Measurements from ENCODE around the gene ALKAL2. TPM values are rescaled to one million over a fixed set of nuclear protein-coding genes. Genes with fewer than 3 reads are reported as not detected.

The ALKAL2 gene
- total and polyA plus RNA-seq, 9 donors = 1.1 to 3.1 (median 1.7) TPM

GRCh38 chr2:283996-284794 is 3.7 kb downstream of the ALKAL2 start:
- Histone ChIP-seq H3K27ac (ENCODE audit: low read length) (no peak overlapping the region), H3K4me3 (ENCODE audit: low read length) (no peak overlapping the region), H3K4me1 (ENCODE audit: control insufficient read depth, insufficient read depth, low read length) (peaks cover 8% of the 10 kb centered on the region), H3K27me3 (ENCODE audit: control insufficient read depth, insufficient read depth, low read length) (peaks cover 21% of the 10 kb centered on the region), H3K36me3 (ENCODE audit: control insufficient read depth, insufficient read depth, low read length) (peaks cover 35% of the 10 kb centered on the region), H3K9me3 (replicated peaks; ENCODE audit: control insufficient read depth, low read depth, low read length) (no peaks in the 10 kb centered on the region)
- 89% methylated on average over 2 of the region's 4 CpGs for WGBS (ENCODE audit: insufficient coverage)
- no peak for DNase-seq

GRCh38 chr2:282371-283263 is 5.3 kb downstream of the ALKAL2 start:
- Histone ChIP-seq H3K27me3 (ENCODE audit: control insufficient read depth, insufficient read depth, low read length) (peaks cover 15% of the 10 kb centered on the region), H3K27ac (ENCODE audit: low read length) (no peak overlapping the region), H3K9me3 (replicated peaks; ENCODE audit: control insufficient read depth, low read depth, low read length) (no peaks in the 10 kb centered on the region), H3K36me3 (ENCODE audit: control insufficient read depth, insufficient read depth, low read length) (peaks cover 41% of the 10 kb centered on the region), H3K4me3 (ENCODE audit: low read length) (no peak overlapping the region), H3K4me1 (ENCODE audit: control insufficient read depth, insufficient read depth, low read length) (peaks cover 4% of the 10 kb centered on the region)
- over 99% methylated on average over 9 of the region's 12 CpGs for WGBS (ENCODE audit: insufficient coverage)
- no peak for DNase-seq

- H3K4me3 ChIP-seq (ENCODE audit: low read length) = no peak overlapping the region
- no peaks in the 10 kb centered on the region for H3K9me3 ChIP-seq (replicated peaks; ENCODE audit: control insufficient read depth, low read depth, low read length)
- H3K27ac ChIP-seq (ENCODE audit: low read length) = no peak overlapping the region
- no peak for DNase-seq
- peaks cover 7% of the 10 kb centered on the region for H3K27me3 ChIP-seq (ENCODE audit: control insufficient read depth, insufficient read depth, low read length)
- H3K36me3 ChIP-seq (ENCODE audit: control insufficient read depth, insufficient read depth, low read length) = peaks cover 48% of the 10 kb centered on the region
- 92% methylated on average over 6 of the region's 9 CpGs for WGBS (ENCODE audit: insufficient coverage)
- no peaks in the 10 kb centered on the region for H3K4me1 ChIP-seq (ENCODE audit: control insufficient read depth, insufficient read depth, low read length)
Measured at GRCh38 chr2:281381-281780, 6.5 kb downstream of the ALKAL2 start.

GRCh38 chr2:280650-281110 is 7.2 kb downstream of the ALKAL2 start:
- no peak overlapping the region for H3K4me3 ChIP-seq (ENCODE audit: low read length)
- DNase-seq = no peak
- H3K27me3 ChIP-seq (ENCODE audit: control insufficient read depth, insufficient read depth, low read length) = peaks cover 3% of the 10 kb centered on the region
- WGBS (ENCODE audit: insufficient coverage) = 79% methylated on average over 7 of the region's 7 CpGs
- H3K36me3 ChIP-seq (ENCODE audit: control insufficient read depth, insufficient read depth, low read length) = peaks cover 53% of the 10 kb centered on the region
- no peaks in the 10 kb centered on the region for H3K4me1 ChIP-seq (ENCODE audit: control insufficient read depth, insufficient read depth, low read length)
- no peak overlapping the region for H3K27ac ChIP-seq (ENCODE audit: low read length)
- no peaks in the 10 kb centered on the region for H3K9me3 ChIP-seq (replicated peaks; ENCODE audit: control insufficient read depth, low read depth, low read length)

- Histone ChIP-seq H3K36me3 (ENCODE audit: control insufficient read depth, insufficient read depth, low read length) (peaks cover 53% of the 10 kb centered on the region), H3K4me1 (ENCODE audit: control insufficient read depth, insufficient read depth, low read length) (no peaks in the 10 kb centered on the region), H3K4me3 (ENCODE audit: low read length) (no peak overlapping the region), H3K27ac (ENCODE audit: low read length) (no peak overlapping the region), H3K9me3 (replicated peaks; ENCODE audit: control insufficient read depth, low read depth, low read length) (no peaks in the 10 kb centered on the region), H3K27me3 (ENCODE audit: control insufficient read depth, insufficient read depth, low read length) (peaks cover 3% of the 10 kb centered on the region)
- no CpG with 5 or more reads among the region's 4 CpGs for WGBS (ENCODE audit: insufficient coverage)
- no peak for DNase-seq
Measured at GRCh38 chr2:279956-280649, 7.8 kb downstream of the ALKAL2 start.

DNA sequence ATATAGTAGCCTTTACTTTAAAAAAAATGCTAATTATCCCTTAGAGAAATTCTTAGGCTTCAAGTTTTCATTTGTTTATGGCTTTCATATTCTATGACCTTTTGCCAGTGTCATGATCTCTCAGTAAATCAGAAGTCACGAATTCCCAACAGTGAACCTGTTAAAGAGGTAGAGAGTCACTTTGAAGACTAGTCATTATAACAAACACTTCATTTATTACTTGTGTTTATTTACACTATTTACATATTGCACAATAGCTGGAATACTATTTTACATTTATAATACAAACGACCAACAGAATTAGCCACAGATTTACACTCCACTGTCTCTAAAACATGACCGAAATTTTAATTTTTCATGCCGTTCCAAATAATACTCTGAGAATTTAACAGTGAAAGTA is 8.5 kb downstream of the ALKAL2 start:
- no peak for DNase-seq
- no CpG with 5 or more reads among the region's 4 CpGs for WGBS (ENCODE audit: insufficient coverage)
- Histone ChIP-seq H3K36me3 (ENCODE audit: control insufficient read depth, insufficient read depth, low read length) (peaks cover 55% of the 10 kb centered on the region), H3K27ac (ENCODE audit: low read length) (no peak overlapping the region), H3K9me3 (replicated peaks; ENCODE audit: control insufficient read depth, low read depth, low read length) (no peaks in the 10 kb centered on the region), H3K4me3 (ENCODE audit: low read length) (no peak overlapping the region), H3K27me3 (ENCODE audit: control insufficient read depth, insufficient read depth, low read length) (no peaks in the 10 kb centered on the region), H3K4me1 (ENCODE audit: control insufficient read depth, insufficient read depth, low read length) (no peaks in the 10 kb centered on the region)

GRCh38 chr2:278927-279320 is 9.0 kb downstream of the ALKAL2 start:
- Histone ChIP-seq H3K9me3 (replicated peaks; ENCODE audit: control insufficient read depth, low read depth, low read length) (no peaks in the 10 kb centered on the region), H3K27ac (ENCODE audit: low read length) (no peak overlapping the region), H3K4me3 (ENCODE audit: low read length) (no peak overlapping the region), H3K27me3 (ENCODE audit: control insufficient read depth, insufficient read depth, low read length) (no peaks in the 10 kb centered on the region), H3K36me3 (ENCODE audit: control insufficient read depth, insufficient read depth, low read length) (peaks cover 52% of the 10 kb centered on the region), H3K4me1 (ENCODE audit: control insufficient read depth, insufficient read depth, low read length) (no peaks in the 10 kb centered on the region)
- no peak for DNase-seq
- WGBS (ENCODE audit: insufficient coverage) = no CpG with 5 or more reads among the region's 4 CpGs

DNA sequence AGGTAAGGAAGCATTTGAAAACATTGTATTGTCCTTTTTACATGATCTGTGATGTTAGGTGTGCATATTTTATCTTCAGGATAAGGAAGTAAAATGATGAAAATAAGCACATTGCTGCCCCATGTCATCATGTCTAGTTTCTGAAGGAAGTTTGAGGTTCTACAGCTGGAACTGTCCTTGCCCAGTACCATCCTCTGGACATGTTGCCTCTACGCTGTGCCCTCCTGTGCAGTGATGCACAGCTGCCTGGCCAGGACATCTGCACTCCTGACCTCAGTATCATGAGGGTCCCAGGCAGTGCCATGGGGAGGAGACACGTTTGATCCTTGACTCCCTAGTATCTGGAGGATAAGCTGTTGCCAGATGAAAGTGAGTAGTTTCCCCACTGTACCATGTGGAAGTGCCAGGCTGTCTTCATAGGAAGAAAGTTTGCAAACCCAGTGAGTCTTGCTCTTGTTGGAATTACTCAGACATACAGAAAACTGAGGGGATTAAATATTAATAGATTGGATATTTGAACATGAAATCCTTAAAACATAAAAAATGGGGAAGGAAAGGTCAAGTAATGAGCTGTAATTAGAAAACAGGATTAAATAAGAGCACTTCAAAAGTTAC is 9.5 kb downstream of the ALKAL2 start:
- no peak overlapping the region for H3K4me3 ChIP-seq (ENCODE audit: low read length)
- no peak for DNase-seq
- 100% methylated on average over 1 of the region's 2 CpGs for WGBS (ENCODE audit: insufficient coverage)
- no peaks in the 10 kb centered on the region for H3K4me1 ChIP-seq (ENCODE audit: control insufficient read depth, insufficient read depth, low read length)
- no peaks in the 10 kb centered on the region for H3K9me3 ChIP-seq (replicated peaks; ENCODE audit: control insufficient read depth, low read depth, low read length)
- H3K27me3 ChIP-seq (ENCODE audit: control insufficient read depth, insufficient read depth, low read length) = no peaks in the 10 kb centered on the region
- H3K27ac ChIP-seq (ENCODE audit: low read length) = no peak overlapping the region
- H3K36me3 ChIP-seq (ENCODE audit: control insufficient read depth, insufficient read depth, low read length) = peaks cover 53% of the 10 kb centered on the region

- Histone ChIP-seq H3K9me3 (replicated peaks; ENCODE audit: control insufficient read depth, low read depth, low read length) (no peaks in the 10 kb centered on the region), H3K4me3 (ENCODE audit: low read length) (no peak overlapping the region), H3K27me3 (ENCODE audit: control insufficient read depth, insufficient read depth, low read length) (no peaks in the 10 kb centered on the region), H3K36me3 (ENCODE audit: control insufficient read depth, insufficient read depth, low read length) (peaks cover 39% of the 10 kb centered on the region), H3K4me1 (ENCODE audit: control insufficient read depth, insufficient read depth, low read length) (no peaks in the 10 kb centered on the region), H3K27ac (ENCODE audit: low read length) (no peak overlapping the region)
- peak; percentile 26 for DNase-seq
- no CpG with 5 or more reads among the region's 6 CpGs for WGBS (ENCODE audit: insufficient coverage)
Measured at GRCh38 chr2:275466-275865, 12.4 kb downstream of the ALKAL2 start.
